Ectodermal cell (in vitro differentiated cells): ENCODE measurements around the gene OSTC.

Experiments used
- H3K27ac ChIP-seq: 2 replicates; pipeline ENCODE4 v1.7.0; 2013; ENCODE audit warnings: mild to moderate bottlenecking, low read depth, low read length; ENCODE audit not compliant: insufficient read depth, poor library complexity, severe bottlenecking
- H3K27me3 ChIP-seq: 2 replicates; pipeline ENCODE4 v1.7.0; 2013; ENCODE audit warnings: mild to moderate bottlenecking, low read length; ENCODE audit not compliant: insufficient read depth, control insufficient read depth, poor library complexity, severe bottlenecking
- H3K36me3 ChIP-seq: one replicate; pipeline ENCODE4 v1.7.0; 2013; ENCODE audit warnings: low read length; ENCODE audit not compliant: control insufficient read depth, insufficient read depth
- H3K4me1 ChIP-seq: one replicate; pipeline ENCODE4 v1.7.0; 2013; ENCODE audit warnings: low read length; ENCODE audit not compliant: control insufficient read depth, insufficient read depth
- H3K4me3 ChIP-seq: 2 replicates; pipeline ENCODE4 v1.7.0; 2013; ENCODE audit warnings: low read depth, low read length, control low read depth; ENCODE audit not compliant: insufficient read depth
- H3K9me3 ChIP-seq: 2 replicates; pipeline ENCODE4 v1.7.0; 2013; ENCODE audit warnings: mild to moderate bottlenecking, low read length, moderate library complexity; ENCODE audit not compliant: control insufficient read depth
- WGBS, 2 experiments: methylation state at CpG; one replicate each; pipeline ENCODE4 v1.1.7; 2013; ENCODE audit warnings: missing lambda C conversion rate in 2 of 2; 5-methylcytosine and 5-hydroxymethylcytosine counted together

The OSTC gene

DNA sequence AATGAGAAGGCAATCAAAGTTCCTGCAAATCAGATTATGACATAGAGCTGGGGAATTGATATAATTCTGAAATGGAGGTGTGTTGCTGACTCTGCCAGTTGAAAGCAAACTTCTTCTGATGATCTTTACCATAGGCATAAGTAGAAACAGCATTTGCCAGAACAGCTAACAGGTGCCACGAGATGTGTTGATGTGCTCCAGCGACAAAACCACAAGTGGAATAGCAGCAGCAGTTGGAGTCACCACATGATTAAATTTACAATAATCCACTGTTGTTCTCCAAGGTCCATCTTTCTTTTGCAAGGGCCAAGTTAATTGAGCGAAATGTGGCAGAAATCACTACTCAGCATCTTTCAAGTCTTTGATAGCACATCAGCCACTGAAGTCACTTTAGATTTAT lies 3.7 kb upstream of the OSTC start:
- no peaks in the 10 kb centered on the region for H3K9me3 ChIP-seq
- no peaks in the 10 kb centered on the region for H3K27me3 ChIP-seq
- H3K27ac ChIP-seq = no peak overlapping the region
- 94 to 95% methylated on average over 3 of the region's 3 CpGs for WGBS, 2 experiments
- H3K4me3 ChIP-seq = no peak overlapping the region
- no peaks in the 10 kb centered on the region for H3K4me1 ChIP-seq
- H3K36me3 ChIP-seq = no peaks in the 10 kb centered on the region

DNA sequence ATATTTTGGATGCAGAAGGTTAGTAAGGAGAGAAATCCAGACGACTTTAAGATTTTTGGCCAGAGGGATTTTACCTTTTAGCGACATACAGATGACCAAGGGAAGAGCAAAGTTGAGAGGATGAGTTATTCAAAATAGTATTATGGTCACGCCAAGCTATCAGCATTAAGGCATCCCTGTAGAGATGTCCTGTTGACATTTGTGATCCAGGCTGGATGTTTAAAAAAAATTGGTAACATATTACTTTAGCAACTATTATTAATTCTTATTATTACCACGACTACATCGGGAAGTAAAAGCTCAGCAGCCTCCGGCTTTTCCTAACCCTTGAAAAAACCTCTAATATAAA lies 562 bp upstream of the OSTC start:
- no peaks in the 10 kb centered on the region for H3K4me1 ChIP-seq
- WGBS, 2 experiments = 7 to 8% methylated on average over 6 of the region's 6 CpGs
- H3K27ac ChIP-seq = no peak overlapping the region
- H3K36me3 ChIP-seq = no peaks in the 10 kb centered on the region
- H3K27me3 ChIP-seq = no peaks in the 10 kb centered on the region
- H3K9me3 ChIP-seq = no peaks in the 10 kb centered on the region
- peak overlapping the region; percentile 31 for H3K4me3 ChIP-seq

DNA sequence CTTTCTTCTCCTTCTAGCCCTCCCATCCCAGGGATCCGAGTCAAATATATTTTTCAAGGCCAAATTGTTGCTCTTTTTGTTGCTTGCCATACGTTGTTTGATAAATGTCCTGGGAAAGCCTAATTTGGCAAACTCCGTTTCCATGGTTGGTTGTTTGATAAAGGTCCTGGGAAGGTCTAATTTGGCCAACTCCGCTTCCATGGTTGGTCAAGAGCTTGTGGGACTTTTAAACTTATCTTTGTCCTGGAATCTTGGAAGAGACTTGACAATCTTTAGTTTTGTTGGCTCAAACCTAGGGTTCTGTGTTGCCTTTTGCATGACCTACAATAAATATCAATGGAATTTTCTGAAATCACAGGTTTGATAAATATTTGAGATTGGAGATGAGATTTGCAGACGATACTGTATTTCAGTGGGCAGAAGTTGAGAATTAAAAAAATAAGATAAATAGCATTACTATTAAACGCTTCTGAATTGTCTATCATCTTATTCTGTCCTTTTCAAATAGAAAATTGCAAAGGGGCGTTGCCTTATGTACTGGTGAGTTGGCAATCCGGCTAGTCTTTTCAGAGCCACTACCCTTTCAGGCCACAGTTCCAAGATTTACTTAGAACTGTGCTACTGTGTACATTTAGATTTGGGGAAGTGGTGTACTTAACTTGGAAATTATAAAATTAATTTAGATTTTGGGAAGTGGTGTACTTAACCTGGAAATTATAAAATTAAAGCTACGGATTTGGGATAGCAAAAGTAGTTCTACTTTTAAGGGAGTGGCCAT lies 804 bp downstream of the OSTC start:
- WGBS, 2 experiments = 8 to 13% methylated on average over 7 to 9 of the region's 9 CpGs
- Histone ChIP-seq H3K9me3 (no peaks in the 10 kb centered on the region), H3K4me1 (no peaks in the 10 kb centered on the region), H3K27ac (no peak overlapping the region), H3K27me3 (no peaks in the 10 kb centered on the region), H3K36me3 (no peaks in the 10 kb centered on the region), H3K4me3 (peak overlapping the region; percentile 98)

DNA sequence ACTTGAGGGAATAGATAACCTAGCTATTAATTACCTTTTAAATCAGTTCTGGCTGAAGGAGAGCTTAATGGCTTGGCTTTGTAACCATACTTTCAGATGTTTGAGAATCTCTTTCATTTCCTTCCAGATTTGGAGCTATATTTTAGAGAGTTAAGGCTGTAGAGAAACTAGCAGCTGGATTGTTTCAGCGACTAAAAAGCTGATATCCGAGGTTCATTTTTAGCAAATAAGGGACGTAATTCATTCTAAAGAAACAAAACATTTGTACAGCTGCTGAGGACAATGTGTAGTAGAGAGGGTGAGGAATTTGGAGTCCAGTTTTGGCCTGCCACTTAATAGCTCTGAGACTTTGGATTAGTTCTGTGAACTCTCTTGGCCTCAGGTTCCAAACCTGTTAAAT lies 12.2 kb downstream of the OSTC start:
- Histone ChIP-seq H3K9me3 (no peaks in the 10 kb centered on the region), H3K4me3 (no peak overlapping the region), H3K36me3 (peaks cover 16% of the 10 kb centered on the region), H3K27me3 (no peaks in the 10 kb centered on the region), H3K4me1 (no peaks in the 10 kb centered on the region), H3K27ac (no peak overlapping the region)
- WGBS, 2 experiments = 95 to 97% methylated on average over 3 of the region's 3 CpGs

DNA sequence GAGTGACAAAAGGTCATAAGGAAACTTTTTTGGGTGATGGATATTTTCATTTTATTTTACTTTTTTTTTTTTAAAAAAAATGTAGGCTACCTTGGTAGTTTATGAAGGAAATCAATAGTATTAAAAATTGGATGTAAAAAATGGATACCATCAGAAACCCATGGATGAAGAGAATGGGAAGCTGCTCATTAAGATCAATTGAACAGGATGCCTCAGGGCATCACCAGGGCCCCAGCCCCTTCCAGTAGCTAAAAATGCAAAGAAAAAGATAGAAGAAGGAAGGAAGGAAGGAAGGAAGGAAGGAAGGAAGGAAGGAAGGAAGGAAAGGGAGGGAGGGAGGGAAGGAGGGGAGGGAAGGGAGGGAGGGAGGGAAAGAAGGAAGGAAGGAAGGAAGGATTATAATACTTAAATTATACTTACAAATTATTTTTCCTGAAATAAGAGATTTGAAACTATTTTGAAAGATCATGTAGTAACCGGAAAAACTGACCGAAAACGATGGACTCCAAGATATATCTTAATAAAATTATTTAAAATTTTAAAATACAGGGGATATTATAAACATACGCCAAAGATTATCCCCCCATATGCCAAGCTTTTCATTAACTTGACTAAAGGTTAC lies 24.1 kb downstream of the OSTC start:
- Histone ChIP-seq H3K4me3 (no peak overlapping the region), H3K4me1 (no peaks in the 10 kb centered on the region), H3K27me3 (no peaks in the 10 kb centered on the region), H3K27ac (no peak overlapping the region), H3K36me3 (no peaks in the 10 kb centered on the region), H3K9me3 (no peaks in the 10 kb centered on the region)
- no CpG with 5 or more reads among the region's 4 CpGs for WGBS, 2 experiments

DNA sequence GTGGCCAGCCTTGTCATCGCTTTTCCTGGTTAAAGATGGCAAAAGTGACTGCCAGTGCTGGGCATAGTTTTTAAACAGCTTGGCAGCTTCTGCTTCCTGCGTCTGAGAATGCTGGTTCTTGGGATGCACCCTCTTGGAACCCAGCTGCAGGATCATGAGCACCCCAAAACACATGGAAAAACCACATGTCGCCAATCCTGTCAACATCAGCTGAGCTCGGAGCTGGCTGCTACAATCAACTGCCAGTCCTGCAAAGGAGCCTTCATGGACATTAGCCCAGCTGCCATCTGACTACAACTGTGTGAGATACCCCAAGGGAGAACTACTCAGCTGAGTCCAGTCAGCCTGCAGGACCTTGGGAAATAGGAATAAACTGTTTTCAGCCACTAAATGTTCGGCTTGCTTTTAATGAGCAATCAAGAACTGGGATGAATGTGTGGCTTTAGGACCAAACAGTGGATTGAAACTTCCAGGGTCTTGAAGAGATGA lies 31.0 kb downstream of the OSTC start:
- Histone ChIP-seq H3K4me3 (no peak overlapping the region), H3K27me3 (no peaks in the 10 kb centered on the region)
- WGBS, 2 experiments = 95 to 96% methylated on average over 5 of the region's 5 CpGs

DNA sequence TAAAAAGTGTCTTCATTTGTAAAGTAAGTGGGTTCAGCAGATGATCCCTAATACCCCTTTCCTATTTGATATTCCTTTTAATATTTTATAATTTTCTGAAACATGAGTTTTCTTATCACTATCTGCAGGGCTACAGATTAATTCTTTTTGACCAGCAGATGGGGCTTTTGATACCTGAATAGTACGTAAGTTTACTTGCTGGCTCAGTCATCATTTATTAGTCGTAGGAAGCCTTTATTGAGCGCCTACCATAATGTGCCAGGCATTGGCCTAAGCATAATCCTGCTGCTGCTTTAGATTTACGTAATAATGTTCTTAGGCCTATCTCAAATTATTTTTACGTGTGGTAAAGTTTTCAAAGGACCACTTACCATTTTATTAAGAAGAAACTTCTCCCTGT lies 33.1 kb downstream of the OSTC start:
- Histone ChIP-seq H3K36me3 (no peaks in the 10 kb centered on the region), H3K4me1 (no peaks in the 10 kb centered on the region), H3K4me3 (no peak overlapping the region), H3K27ac (no peak overlapping the region), H3K9me3 (no peaks in the 10 kb centered on the region), H3K27me3 (no peaks in the 10 kb centered on the region)
- 63 to 79% methylated on average over 2 to 4 of the region's 5 CpGs for WGBS, 2 experiments

More for the DNA sequence above, 31.0 kb downstream of the OSTC start:
- no peaks in the 10 kb centered on the region for H3K9me3 ChIP-seq
- no peak overlapping the region for H3K27ac ChIP-seq
- no peaks in the 10 kb centered on the region for H3K4me1 ChIP-seq
- no peaks in the 10 kb centered on the region for H3K36me3 ChIP-seq

DNA sequence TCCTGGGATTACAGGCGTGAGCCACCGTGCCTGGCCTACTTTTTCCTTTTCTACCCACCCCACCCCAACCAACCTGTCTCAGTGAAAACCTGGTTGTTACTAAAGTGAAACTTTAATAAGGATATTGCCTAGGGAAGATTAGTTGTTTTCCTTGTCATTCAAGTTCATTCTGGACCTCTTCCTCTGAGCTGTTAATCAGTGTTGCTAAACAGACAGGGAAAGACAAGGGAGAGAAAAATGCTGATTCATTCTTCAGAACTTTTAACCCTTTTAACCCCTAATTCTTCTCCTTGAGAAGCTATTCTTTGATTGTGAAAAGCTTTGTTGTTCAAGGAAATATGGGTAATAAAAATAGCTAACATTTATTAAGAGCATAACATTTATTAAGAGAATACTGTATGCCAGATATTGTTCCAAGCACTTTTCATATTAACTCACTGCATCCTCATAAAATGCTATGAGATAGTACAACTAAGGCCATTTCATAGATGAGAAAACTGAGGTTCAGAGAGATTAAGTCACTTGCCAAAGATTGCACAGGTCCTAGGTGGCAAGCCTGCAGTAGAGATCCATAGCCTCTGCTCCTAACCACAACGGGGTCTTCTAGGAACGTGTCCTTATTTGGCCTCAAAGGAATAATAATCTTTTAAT lies 34.8 kb downstream of the OSTC start:
- Histone ChIP-seq H3K27me3 (no peaks in the 10 kb centered on the region), H3K4me3 (no peak overlapping the region), H3K27ac (no peak overlapping the region), H3K36me3 (no peaks in the 10 kb centered on the region), H3K4me1 (no peaks in the 10 kb centered on the region), H3K9me3 (no peaks in the 10 kb centered on the region)
- 93 to 94% methylated on average over 3 of the region's 4 CpGs for WGBS, 2 experiments

DNA sequence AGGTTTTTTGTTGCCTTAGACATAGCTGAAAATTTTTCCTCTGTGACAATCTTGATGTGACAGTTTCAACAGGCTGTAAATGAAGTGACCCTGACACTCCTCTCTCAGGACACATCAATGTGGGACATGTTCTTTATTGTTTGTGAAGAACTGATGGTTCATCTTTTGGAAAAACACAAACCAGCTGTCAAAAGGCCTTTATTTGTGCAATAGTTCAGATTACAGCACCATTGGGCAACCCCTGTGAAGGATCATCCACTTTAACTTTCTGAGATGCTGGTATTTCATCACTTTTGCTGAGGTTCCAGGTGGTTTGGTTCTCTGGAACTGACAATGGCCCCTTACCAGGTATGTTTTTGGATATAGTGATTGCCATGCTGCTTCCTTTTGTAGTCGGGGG lies 40.3 kb downstream of the OSTC start:
- Histone ChIP-seq H3K36me3 (no peaks in the 10 kb centered on the region), H3K27ac (no peak overlapping the region), H3K4me3 (no peak overlapping the region), H3K27me3 (no peaks in the 10 kb centered on the region), H3K4me1 (no peaks in the 10 kb centered on the region), H3K9me3 (no peaks in the 10 kb centered on the region)
- no CpG with 5 or more reads among the region's 1 CpG for WGBS, 2 experiments

DNA sequence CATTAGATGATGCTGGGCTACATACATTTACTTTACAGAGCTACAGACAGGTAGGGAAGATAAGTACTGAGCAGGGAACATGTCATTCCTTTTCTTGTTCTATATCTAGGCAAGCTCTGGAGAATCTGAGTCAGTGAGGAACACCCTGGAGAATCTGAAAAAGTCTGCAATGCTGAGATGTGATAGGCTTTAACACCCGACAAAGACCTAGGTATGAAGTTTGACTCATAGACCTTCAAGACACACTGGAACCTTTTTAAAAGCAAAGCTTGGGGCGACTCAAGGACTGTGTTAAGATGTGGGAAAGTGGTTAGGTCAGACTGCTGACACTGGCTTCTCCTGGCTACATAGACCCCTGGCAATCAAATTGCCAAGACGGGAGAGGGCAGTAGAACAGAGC lies 42.8 kb downstream of the OSTC start:
- H3K27me3 ChIP-seq = no peaks in the 10 kb centered on the region
- WGBS, 2 experiments = 88 to 95% methylated on average over 3 of the region's 3 CpGs

More for the DNA sequence above, 42.8 kb downstream of the OSTC start:
- Histone ChIP-seq H3K4me1 (no peaks in the 10 kb centered on the region), H3K9me3 (no peaks in the 10 kb centered on the region), H3K36me3 (no peaks in the 10 kb centered on the region), H3K27ac (no peak overlapping the region), H3K4me3 (no peak overlapping the region)
